Fibroblast of skin of right biceps (primary cell): Measurements from ENCODE around the gene PYGM.

Experiments
- DNase-seq: peaks from one replicate; pipeline ENCODE4 v3.0.0-alpha.2; 2013

PYGM gene

GRCh38 chr11:64790205-64791095 is 30.7 kb upstream of the PYGM start:
- no peak for DNase-seq

GRCh38 chr11:64789331-64790204 is 29.8 kb upstream of the PYGM start:
- no peak for DNase-seq

GRCh38 chr11:64788321-64789215 is 28.8 kb upstream of the PYGM start:
- DNase-seq: no peak

GRCh38 chr11:64787526-64788320 is 27.9 kb upstream of the PYGM start:
- DNase-seq: peak; percentile 31

GRCh38 chr11:64786308-64786707 is 26.5 kb upstream of the PYGM start:
- no peak for DNase-seq

- DNase-seq: no peak
These were observed 25.2 kb upstream of the PYGM start for GRCh38 chr11:64784813-64785581.

GRCh38 chr11:64778473-64779298 is 18.9 kb upstream of the PYGM start, which contains the start of gene SF1:
Gene SF1, minus strand, starts transcription at chr11:64778542. Its CDS starts 150 bp downstream, at chr11:64778392.
- DNase-seq: peak; percentile 100

- DNase-seq: no peak
These were observed 18.4 kb upstream of the PYGM start for GRCh38 chr11:64778223-64778472.

GRCh38 chr11:64777449-64778222 is 17.9 kb upstream of the PYGM start:
- peak; percentile 86 for DNase-seq

GRCh38 chr11:64776875-64777274 is 17.1 kb upstream of the PYGM start:
- DNase-seq: no peak

- DNase-seq: no peak
These were observed 16.7 kb upstream of the PYGM start for GRCh38 chr11:64776425-64776824.

- DNase-seq: no peak
These were observed 14.4 kb upstream of the PYGM start for GRCh38 chr11:64774144-64774543.

GRCh38 chr11:64772303-64773018 is 12.7 kb upstream of the PYGM start:
- no peak for DNase-seq

GRCh38 chr11:64771861-64772260 is 12.1 kb upstream of the PYGM start:
- no peak for DNase-seq

- no peak for DNase-seq
These were observed 10.3 kb upstream of the PYGM start for GRCh38 chr11:64770120-64770519.

- no peak for DNase-seq
These were observed 9.5 kb upstream of the PYGM start for GRCh38 chr11:64769283-64769682.

GRCh38 chr11:64768300-64768694 is 8.5 kb upstream of the PYGM start:
- DNase-seq: no peak

- DNase-seq: peak; percentile 66
These were observed 7.8 kb upstream of the PYGM start for GRCh38 chr11:64767344-64768299.
